Measurements from ENCODE around the gene RNF151.

DNA sequence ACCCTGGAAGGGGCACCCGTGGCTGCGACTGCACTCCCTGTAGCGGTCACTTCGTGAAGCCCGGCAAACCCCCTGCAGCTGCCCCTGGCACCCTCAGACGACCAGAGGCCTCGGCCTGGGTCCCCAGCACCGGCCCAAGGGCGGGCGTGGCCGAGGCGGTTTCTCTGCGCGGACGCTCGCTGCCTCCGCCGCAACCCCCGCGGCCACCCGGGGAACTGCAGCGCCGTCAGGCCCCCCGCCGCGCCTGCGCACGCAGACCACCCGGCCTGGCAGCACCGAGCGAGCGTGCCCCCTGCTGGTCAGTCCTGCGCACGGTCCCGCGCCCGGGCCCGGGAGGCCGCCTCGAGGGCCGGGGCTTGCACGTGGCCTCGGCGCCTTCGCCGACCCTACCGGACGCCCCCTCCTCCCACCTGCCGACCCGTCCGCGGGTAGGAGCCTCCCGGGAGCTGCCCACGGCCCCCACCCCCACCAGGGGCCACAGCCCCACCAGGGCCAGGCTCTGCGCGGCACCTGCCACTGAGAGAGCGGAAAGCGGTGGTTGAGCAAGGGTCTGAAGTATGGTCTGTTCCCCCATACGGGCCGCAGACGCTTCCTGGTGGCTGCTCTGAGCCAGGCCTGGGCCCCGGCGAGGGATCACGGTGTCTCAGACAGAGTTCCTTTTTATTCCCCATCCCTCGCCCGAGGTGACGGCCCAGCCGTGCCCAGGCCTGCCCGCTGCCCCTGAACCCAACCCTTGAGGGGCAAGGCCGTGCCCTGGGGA, 36.9 kb upstream of the RNF151 start:
- peak; percentile 95 for TF ChIP-seq CTCF (IDR thresholded peaks at IDR 0.05)
- no peak for TF ChIP-seq EZH2 (IDR thresholded peaks at IDR 0.05; ENCODE audit: borderline replicate concordance, insufficient read depth, low read depth, low read length, poor library complexity, severe bottlenecking)

Data from B cell (primary cell).